IMR-90 (cell line): ENCODE data around the gene SFT2D3. TPM values are rescaled to one million over a fixed set of nuclear protein-coding genes. Genes with fewer than 3 reads are reported as not detected.
A peak's percentile ranks its signal among the peaks of the same experiment; 100 is the strongest.

Experiments
- ATAC-seq: fragments of 200-7000 bp; cut with Tn5 transposase; 2 replicates; pipeline ENCODE4 v1.9.1; 2020; ENCODE audit warnings: low read depth, mild to moderate bottlenecking, moderate library complexity
- BruUV-seq: library from RNA; stranded (reverse); fragments of 400-500 nt; replicated peaks from 2 replicates; lab custom pipeline; 2021; lab: Mats Ljungman, UMichigan
- CTCF ChIA-PET: fragments of 300-600 bp; formaldehyde crosslinking; extraction: SDS; loops from one replicate; lab custom pipeline; 2021; ENCODE audit warnings: antibody characterized with exemption; lab: Yijun Ruan, JAX
- POLR2A ChIA-PET: fragments of 300-600 bp; sonication (Branson Sonifier 250); formaldehyde crosslinking; loops from one replicate; lab custom pipeline; 2022; ENCODE audit warnings: antibody characterized with exemption; ENCODE audit not compliant: unreplicated experiment; lab: Charles Lee
- DNase-seq: peaks from one replicate; pipeline ENCODE4 v3.0.0; 2013
- H2AFZ ChIP-seq: replicated peaks from 2 replicates; pipeline ENCODE3; 2013; ENCODE audit warnings: low read length, mild to moderate bottlenecking; ENCODE audit not compliant: poor library complexity
- H2AK5ac ChIP-seq: 2 replicates; pipeline ENCODE4 v1.6.1; 2013; ENCODE audit warnings: low read depth, low read length, inconsistent platforms
- H2AK9ac ChIP-seq: replicated peaks from 2 replicates; pipeline ENCODE3; 2013; ENCODE audit warnings: mild to moderate bottlenecking, low read depth, low read length, moderate library complexity; ENCODE audit not compliant: poor library complexity
- H2BK120ac ChIP-seq: 2 replicates; pipeline ENCODE4 v1.6.1; 2013; ENCODE audit warnings: low read depth, low read length, inconsistent platforms
- H2BK15ac ChIP-seq: 3 replicates; pipeline ENCODE4 v1.6.1; 2013; ENCODE audit warnings: low read depth, low read length, inconsistent platforms
- H2BK20ac ChIP-seq: 2 replicates; pipeline ENCODE4 v1.6.1; 2013; ENCODE audit warnings: low read depth, mild to moderate bottlenecking, inconsistent platforms, low read length, moderate library complexity
- H2BK5ac ChIP-seq: 2 replicates; pipeline ENCODE4 v1.6.1; 2013; ENCODE audit warnings: mild to moderate bottlenecking, low read depth, low read length, inconsistent platforms; ENCODE audit not compliant: poor library complexity, severe bottlenecking
- H3K14ac ChIP-seq: replicated peaks from 2 replicates; pipeline ENCODE4 v1.6.1; 2013; ENCODE audit warnings: low read depth, low read length, inconsistent platforms
- H3K18ac ChIP-seq: 2 replicates; pipeline ENCODE4 v1.6.1; 2013; ENCODE audit warnings: low read depth, low read length, control low read depth
- H3K23ac ChIP-seq: 2 replicates; pipeline ENCODE4 v1.6.1; 2013; ENCODE audit warnings: low read depth, low read length, inconsistent platforms
- H3K27ac ChIP-seq: 2 replicates; pipeline ENCODE4 v1.5.1; 2013; ENCODE audit warnings: mild to moderate bottlenecking, control low read depth, low read length; ENCODE audit not compliant: insufficient read depth
- H3K27me3 ChIP-seq: 2 replicates; pipeline ENCODE4 v1.6.1; 2013; ENCODE audit warnings: low read length; ENCODE audit not compliant: control insufficient read depth, insufficient read depth
- H3K36me3 ChIP-seq: 2 replicates; pipeline ENCODE4 v1.6.1; 2013; ENCODE audit warnings: low read length, mixed read lengths; ENCODE audit not compliant: control insufficient read depth, insufficient read depth
- H3K4ac ChIP-seq: 2 replicates; pipeline ENCODE4 v1.6.1; 2013; ENCODE audit warnings: low read depth, low read length, inconsistent platforms
- H3K4me1 ChIP-seq: 2 replicates; pipeline ENCODE4 v1.6.1; 2013; ENCODE audit warnings: low read length, mixed read lengths; ENCODE audit not compliant: control insufficient read depth, insufficient read depth
- H3K4me2 ChIP-seq: 2 replicates; pipeline ENCODE4 v1.6.1; 2013; ENCODE audit warnings: low read depth, mild to moderate bottlenecking, control low read depth, low read length, moderate library complexity
- H3K4me3 ChIP-seq: 2 replicates; pipeline ENCODE4 v1.5.1; 2013; ENCODE audit warnings: low read depth, mild to moderate bottlenecking, control low read depth, low read length, moderate library complexity; ENCODE audit not compliant: insufficient read depth
- H3K56ac ChIP-seq: 2 replicates; pipeline ENCODE4 v1.6.1; 2013; ENCODE audit warnings: low read length, inconsistent platforms; ENCODE audit not compliant: insufficient read depth; ENCODE audit errors: extremely low read depth
- H3K79me1 ChIP-seq, 2 experiments: 2 replicates each; pipeline ENCODE4 v1.6.1; 2013; ENCODE audit warnings: low read length in 2 of 2, inconsistent platforms in 1 of 2, low read depth in 1 of 2
- H3K9ac ChIP-seq: 2 replicates; pipeline ENCODE4 v1.6.1; 2013; ENCODE audit warnings: low read depth, low read length, control low read depth
- H3K9me1 ChIP-seq: 2 replicates; pipeline ENCODE4 v1.6.1; 2013; ENCODE audit warnings: low read length, inconsistent platforms; ENCODE audit not compliant: insufficient read depth
- H3K9me3 ChIP-seq: 2 replicates; pipeline ENCODE4 v1.6.1; 2013; ENCODE audit warnings: low read length; ENCODE audit not compliant: control insufficient read depth, insufficient read depth
- H4K20me1 ChIP-seq: 2 replicates; pipeline ENCODE4 v1.6.1; 2013; ENCODE audit warnings: low read length, inconsistent platforms; ENCODE audit not compliant: insufficient read depth
- H4K5ac ChIP-seq: 2 replicates; pipeline ENCODE4 v1.6.1; 2013; ENCODE audit warnings: mild to moderate bottlenecking, low read depth, low read length, control low read depth
- H4K8ac ChIP-seq, 2 experiments: 2 replicates each; pipeline ENCODE4 v1.6.1; 2013; ENCODE audit warnings: low read depth in 2 of 2, low read length in 2 of 2, control low read depth in 1 of 2, inconsistent platforms in 1 of 2
- H4K91ac ChIP-seq: 2 replicates; pipeline ENCODE4 v1.6.1; 2013; ENCODE audit warnings: low read depth, low read length, inconsistent platforms; ENCODE audit not compliant: insufficient read depth
- CEBPB ChIP-seq: IDR thresholded peaks from 2 replicates; pipeline ENCODE4 v1.6.1; 2012; ENCODE audit warnings: low read depth, low read length, improper control_type of control experiment
- CHD1 ChIP-seq: IDR thresholded peaks from 2 replicates; pipeline ENCODE4 v1.6.1; 2012; ENCODE audit warnings: low read depth, low read length, improper control_type of control experiment
- CTCF ChIP-seq: conservative IDR thresholded peaks from 2 replicates; pipeline ENCODE4 v1.5.1; 2012; ENCODE audit warnings: mild to moderate bottlenecking, low read depth, low read length, improper control_type of control experiment
- ELK1 ChIP-seq: fragments of 150-350 bp; IDR thresholded peaks from 2 replicates; pipeline ENCODE4 v1.6.1; 2016; ENCODE audit warnings: low read depth, mild to moderate bottlenecking, low read length, moderate library complexity, borderline replicate concordance
- FOS ChIP-seq: fragments of 150-350 bp; IDR thresholded peaks from 2 replicates; pipeline ENCODE4 v1.6.1; 2016; ENCODE audit warnings: low read depth, low read length
- MAFK ChIP-seq: IDR thresholded peaks from 2 replicates; pipeline ENCODE4 v1.6.1; 2012; ENCODE audit warnings: low read depth, low read length, improper control_type of control experiment
- MAZ ChIP-seq: IDR thresholded peaks from 2 replicates; pipeline ENCODE4 v1.6.1; 2012; ENCODE audit warnings: low read depth, mild to moderate bottlenecking, low read length, improper control_type of control experiment, moderate library complexity, borderline replicate concordance
- MXI1 ChIP-seq: IDR thresholded peaks from 2 replicates; pipeline ENCODE4 v1.6.1; 2012; ENCODE audit warnings: low read depth, mild to moderate bottlenecking, low read length, moderate library complexity, borderline replicate concordance
- RAD21 ChIP-seq: IDR thresholded peaks from 2 replicates; pipeline ENCODE4 v1.6.1; 2012; ENCODE audit warnings: low read length, improper control_type of control experiment
- RCOR1 ChIP-seq: IDR thresholded peaks from 2 replicates; pipeline ENCODE4 v1.6.1; 2012; ENCODE audit warnings: mild to moderate bottlenecking, low read length, improper control_type of control experiment; ENCODE audit not compliant: insufficient replicate concordance
- RFX5 ChIP-seq: IDR thresholded peaks from 2 replicates; pipeline ENCODE4 v1.8.0; 2012; ENCODE audit warnings: low read depth, mild to moderate bottlenecking, low read length, moderate library complexity
- SMC3 ChIP-seq: fragments of 150-350 bp; IDR thresholded peaks from 2 replicates; pipeline ENCODE4 v1.6.1; 2016; ENCODE audit warnings: low read depth, mild to moderate bottlenecking, antibody characterized with exemption, low read length, moderate library complexity
- WGBS, 2 experiments: methylation state at CpG; one replicate each; pipeline versions ENCODE4 v1.1.5 to v1.1.7; 2013; ENCODE audit warnings: missing lambda C conversion rate in 2 of 2; ENCODE audit not compliant: insufficient read length in 1 of 2; ENCODE audit errors: extremely low coverage in 2 of 2; 5-methylcytosine and 5-hydroxymethylcytosine counted together
- dilution Hi-C: fragments of 300-500 bp; cut with HindIII; formaldehyde crosslinking; loops from one replicate; pipeline ENCODE4 v1.14.3; 2018; ENCODE audit warnings: low sequenced_read_pairs; ENCODE audit not compliant: unreplicated experiment
- in situ Hi-C: fragments of 300-500 bp; cut with MboI; formaldehyde crosslinking; loops from 3 replicates; pipeline ENCODE4 v1.14.3; 2019; ENCODE audit warnings: low sequenced_read_pairs, inconsistent platforms, mixed read lengths
- intact Hi-C: fragments of 100-400 bp; cut with micrococcal nuclease; formaldehyde crosslinking; loops from 2 replicates; pipeline ENCODE4 v1.10.0; 2022
- polyA plus RNA-seq, 3 experiments: library from polyadenylated mRNA; depleted of rRNA; stranded (reverse); fragments of >200 nt; gene quantifications; 2 replicates each; pipeline ENCODE4 v1.2.3, GENCODE V29; 2012; ENCODE audit warnings: low replicate concordance in 1 of 3
- total RNA-seq: library from RNA; depleted of rRNA; stranded (reverse); fragments of >200 nt; gene quantifications from 2 replicates; pipeline ENCODE4 v1.2.3, GENCODE V29; 2012

Gene SFT2D3
- total and polyA plus RNA-seq, 2 of the 4 experiments (the other 2 are of a cell fraction) = 2.5 to 3.1 TPM

- Histone ChIP-seq H3K4ac (no peak overlapping the region), H2AFZ (peak overlapping the region; percentile 84), H3K9ac (no peak overlapping the region), H3K56ac (no peak overlapping the region), H2AK9ac (peak overlapping the region; percentile 23), H4K5ac (no peak overlapping the region), H2BK5ac (no peak overlapping the region), H3K23ac (no peak overlapping the region; the same call in 1 of the 2 replicates), H4K8ac (no peak overlapping the region), H2AK5ac (no peak overlapping the region), H3K4me3 (peak overlapping the region; percentile 33), H4K91ac (0 out of 2 replicates have a peak overlapping the region, but pooled peaks have one; percentile 26), H2BK15ac (no peak overlapping the region), H3K18ac (no peak overlapping the region), H3K9me3 (peaks cover 3% of the 10 kb centered on the region), H3K4me2 (peak overlapping the region; percentile 10), H3K36me3 (no peaks in the 10 kb centered on the region), H2BK120ac (no peak overlapping the region), H3K79me1 (peaks cover 0 to 9% of the 10 kb centered on the region in 2 experiments; a peak in 2 of 4 replicates), H3K27me3 (no peaks in the 10 kb centered on the region), H4K20me1 (no peaks in the 10 kb centered on the region), H3K9me1 (peaks cover 9% of the 10 kb centered on the region), H3K14ac (no peak overlapping the region), H3K27ac (no peak overlapping the region), H2BK20ac (no peak overlapping the region), H3K4me1 (0 out of 2 replicates have a peak, but pooled peaks cover 2% of the 10 kb centered on the region)
- BruUV-seq = no TSS peak
- dilution Hi-C loops (no loop called here), intact Hi-C loops (loop anchor here (1.0 kb wide), 1 partner anchor 104 kb away; no protein-coding TSS in a partner anchor), in situ Hi-C loops (no loop called here)
- ChIA-PET POLR2A (no interaction called here), CTCF (no interaction called here)
- peak; percentile 40 for DNase-seq
- ATAC-seq = peak; percentile 94
- 48% methylated on average over 19 of the region's 52 CpGs; no CpG with 5 or more reads in 1 of the 2 experiments for WGBS, 2 experiments
- TF ChIP-seq CEBPB (peak; percentile 27; the same call in 1 of the 2 replicates), RCOR1 (no peak), SMC3 (no peak), CTCF (peak; percentile 50), RAD21 (peak; percentile 43; the same call in 1 of the 2 replicates), MAZ (no peak; the same call in 1 of the 2 replicates), ELK1 (no peak), MXI1 (no peak), MAFK (no peak), FOS (no peak), RFX5 (no peak), CHD1 (no peak)
These were observed 5.5 kb upstream of the SFT2D3 start for GRCh38 chr2:127695491-127696472.
